Liver (tissue), 9 donors: ENCODE results near the gene ZNF205. TPM values are rescaled to one million over a fixed set of nuclear protein-coding genes. Genes with fewer than 3 reads are reported as not detected.

Source experiments
- DNase-seq: peaks from one replicate; pipeline ENCODE4 v3.0.0-alpha.2; 2017; ENCODE audit warnings: low spot score
- H3K27ac ChIP-seq, 2 donors: one replicate each; pipeline ENCODE4 v1.7.0; 2013; ENCODE audit warnings: inconsistent platforms in 2 of 2, low read length in 2 of 2, control low read depth in 1 of 2, low read depth in 1 of 2, mild to moderate bottlenecking in 1 of 2
- H3K27me3 ChIP-seq, 4 donors: one replicate each; pipeline versions ENCODE4 v1.6.1 to v1.7.0; 2013; ENCODE audit warnings: low read length in 3 of 4, inconsistent platforms in 1 of 4, mild to moderate bottlenecking in 1 of 4, moderate library complexity in 1 of 4; ENCODE audit not compliant: control insufficient read depth in 4 of 4, insufficient read depth in 4 of 4
- H3K36me3 ChIP-seq, 4 donors: one replicate each; pipeline versions ENCODE4 v1.6.1 to v1.7.0; 2013; ENCODE audit warnings: low read length in 3 of 4, mild to moderate bottlenecking in 3 of 4, low read depth in 1 of 4, moderate library complexity in 1 of 4; ENCODE audit not compliant: control insufficient read depth in 4 of 4, insufficient read depth in 3 of 4
- H3K4me1 ChIP-seq, 4 donors: one replicate each; pipeline versions ENCODE4 v1.6.1 to v1.7.0; 2013; ENCODE audit warnings: low read length in 3 of 4, mild to moderate bottlenecking in 3 of 4, moderate library complexity in 1 of 4; ENCODE audit not compliant: control insufficient read depth in 4 of 4, insufficient read depth in 4 of 4
- H3K4me3 ChIP-seq, 3 donors: one replicate each; pipeline versions ENCODE4 v1.6.1 to v1.7.0; 2013; ENCODE audit warnings: low read length in 3 of 3, control low read depth in 1 of 3, low read depth in 1 of 3, mild to moderate bottlenecking in 1 of 3
- H3K9ac ChIP-seq, 2 donors: one replicate each; pipeline ENCODE4 v1.7.0; 2013; ENCODE audit warnings: low read length in 2 of 2, mild to moderate bottlenecking in 2 of 2, moderate library complexity in 2 of 2, control low read depth in 1 of 2, low read depth in 1 of 2
- H3K9me3 ChIP-seq, 4 donors: one replicate each; pipeline versions ENCODE4 v1.6.1 to v1.7.0; 2013; ENCODE audit warnings: low read length in 3 of 4; ENCODE audit not compliant: control insufficient read depth in 4 of 4
- EGR1 ChIP-seq, 2 donors: IDR thresholded peaks; 2 replicates each; pipeline ENCODE4 v1.6.1; 2016 to 2018; ENCODE audit warnings: antibody characterized with exemption in 2 of 2, low read depth in 2 of 2
- FOXA1 ChIP-seq: IDR thresholded peaks from 2 replicates; pipeline ENCODE4 v1.6.1; 2016; ENCODE audit warnings: antibody characterized with exemption
- FOXA2 ChIP-seq: IDR thresholded peaks from 2 replicates; pipeline ENCODE4 v1.6.1; 2016; ENCODE audit warnings: antibody characterized with exemption
- GABPA ChIP-seq, 2 donors: IDR thresholded peaks in 1 of 2; conservative IDR thresholded peaks in 1 of 2; 2 replicates each; pipeline ENCODE4 v1.6.1; 2016; ENCODE audit warnings: antibody characterized with exemption in 2 of 2, mild to moderate bottlenecking in 1 of 2, moderate library complexity in 1 of 2
- HNF4A ChIP-seq, 2 donors: conservative IDR thresholded peaks; 2 replicates each; pipeline ENCODE4 v1.6.1; 2016; ENCODE audit warnings: antibody characterized with exemption in 2 of 2, mild to moderate bottlenecking in 2 of 2
- HNF4G ChIP-seq: IDR thresholded peaks from 2 replicates; pipeline ENCODE4 v1.6.1; 2016; ENCODE audit warnings: antibody characterized with exemption
- JUND ChIP-seq, 2 donors: IDR thresholded peaks; 2 replicates each; pipeline ENCODE4 v1.6.1; 2016; ENCODE audit warnings: antibody characterized with exemption in 2 of 2
- NR2F2 ChIP-seq: IDR thresholded peaks from 2 replicates; pipeline ENCODE4 v1.6.1; 2016; ENCODE audit warnings: antibody characterized with exemption
- RAD21 ChIP-seq, 2 donors: IDR thresholded peaks; 2 replicates each; pipeline ENCODE4 v1.6.1; 2016; ENCODE audit warnings: antibody characterized with exemption in 2 of 2, mild to moderate bottlenecking in 2 of 2
- RXRA ChIP-seq, 2 donors: IDR thresholded peaks; 2 replicates each; pipeline ENCODE4 v1.6.1; 2017 to 2018; ENCODE audit warnings: antibody characterized with exemption in 2 of 2, mild to moderate bottlenecking in 1 of 2
- SP1 ChIP-seq: IDR thresholded peaks from 2 replicates; pipeline ENCODE4 v1.6.1; 2018; ENCODE audit warnings: antibody characterized with exemption, mild to moderate bottlenecking
- TAF1 ChIP-seq: conservative IDR thresholded peaks from 2 replicates; pipeline ENCODE4 v1.6.1; 2016; ENCODE audit warnings: antibody characterized with exemption, mild to moderate bottlenecking
- YY1 ChIP-seq: IDR thresholded peaks from 2 replicates; pipeline ENCODE4 v1.6.1; 2016; ENCODE audit warnings: antibody characterized with exemption, mild to moderate bottlenecking
- ZBTB33 ChIP-seq: IDR thresholded peaks from 2 replicates; pipeline ENCODE4 v1.6.1; 2016; ENCODE audit warnings: antibody characterized with exemption
- WGBS: extraction: QIAGEN DNeasy Blood & Tissue Kit; methylation state at CpG from one replicate; pipeline ENCODE4 v1.1.7; 2013; 5-methylcytosine and 5-hydroxymethylcytosine counted together
- polyA plus RNA-seq, 2 donors: library from polyadenylated mRNA; stranded (reverse) in 1 of 2; unstranded in 1 of 2; fragments of 200-250 nt in 1 of 2; fragments of >200 nt in 1 of 2; fragmentation: Nextera tagmentation in 1 of 2; extraction: Ambion mirVana in 1 of 2; gene quantifications; one replicate each; pipeline versions ENCODE4 v1.2.1 to v1.2.3, GENCODE V29; 2013 to 2015
- total RNA-seq, 2 donors: library from RNA; depleted of rRNA; stranded (reverse); fragments of >200 nt; gene quantifications; one replicate each; pipeline ENCODE4 v1.2.3, GENCODE V29; 2014
- TF ChIP-seq, protein P1 (sequence below): IDR thresholded peaks from 2 replicates; pipeline ENCODE4 v1.6.1; 2016; ENCODE audit warnings: antibody characterized with exemption
- TF ChIP-seq, protein P2 (sequence below): IDR thresholded peaks from 2 replicates; pipeline ENCODE4 v1.6.1; 2016; ENCODE audit warnings: antibody characterized with exemption, mild to moderate bottlenecking
- TF ChIP-seq, protein P3 (sequence below): fragments of 150-350 bp; IDR thresholded peaks from 2 replicates; pipeline ENCODE4 v1.5.1; 2017; ENCODE audit warnings: improper control_type of control experiment, low read depth, low read length; ENCODE audit not compliant: missing input control
- TF ChIP-seq, protein P4 (sequence below): IDR thresholded peaks from 2 replicates; pipeline ENCODE4 v1.6.1; 2016; ENCODE audit warnings: antibody characterized with exemption
- donor health status: healthy.
- donor health status: healthy.
- donor health status: healthy.
- donor health status: healthy.
- donor health status: healthy.

Gene ZNF205
- total and polyA plus RNA-seq, 4 donors: 2.0 to 6.9 (median 5.0) TPM

DNA sequence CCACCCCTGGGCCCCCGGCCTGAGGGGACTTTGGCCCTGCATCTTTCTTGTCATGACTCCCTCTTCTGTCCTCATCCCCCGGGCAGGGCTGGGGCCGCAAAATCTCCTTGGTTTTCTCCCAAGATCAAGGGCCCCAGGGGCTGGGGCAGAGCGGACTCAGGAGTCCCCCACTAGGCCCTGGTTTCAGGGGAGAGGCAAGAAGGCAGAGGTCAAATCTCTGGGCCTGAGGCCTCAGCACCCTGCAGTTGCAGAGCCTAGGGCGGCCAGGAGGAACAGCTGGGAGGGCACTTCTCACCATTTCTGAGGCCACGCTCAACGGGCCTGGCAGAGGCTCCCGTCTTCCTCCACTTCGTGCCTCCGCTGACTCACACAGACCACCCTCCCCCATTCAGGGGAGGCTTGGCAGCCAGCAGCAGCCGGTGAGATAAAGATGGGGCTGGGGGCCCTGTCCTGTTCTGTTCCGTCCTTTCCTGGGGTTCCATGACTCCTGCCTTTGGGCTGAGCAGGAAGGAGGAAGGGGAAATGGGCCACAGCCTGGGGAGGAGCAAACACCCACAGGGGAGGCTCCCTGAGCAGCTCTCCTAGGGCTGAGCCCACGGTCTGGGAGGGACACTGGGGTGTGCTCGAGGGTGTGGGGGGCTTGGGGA is 25.7 kb upstream of the ZNF205 start:
- H3K4me1 ChIP-seq: peaks cover 0 to 10% (median 0%) of the 10 kb centered on the region in 4 donors
- H3K36me3 ChIP-seq: no peaks in the 10 kb centered on the region
- peak overlapping the region; percentile 56 to 63 for H3K27ac ChIP-seq
- 78% methylated on average over 14 of the region's 14 CpGs for WGBS
- no peaks in the 10 kb centered on the region for H3K9me3 ChIP-seq
- TF ChIP-seq, protein P1, sequence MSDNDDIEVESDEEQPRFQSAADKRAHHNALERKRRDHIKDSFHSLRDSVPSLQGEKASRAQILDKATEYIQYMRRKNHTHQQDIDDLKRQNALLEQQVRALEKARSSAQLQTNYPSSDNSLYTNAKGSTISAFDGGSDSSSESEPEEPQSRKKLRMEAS: no peak
- TF ChIP-seq, protein P2, sequence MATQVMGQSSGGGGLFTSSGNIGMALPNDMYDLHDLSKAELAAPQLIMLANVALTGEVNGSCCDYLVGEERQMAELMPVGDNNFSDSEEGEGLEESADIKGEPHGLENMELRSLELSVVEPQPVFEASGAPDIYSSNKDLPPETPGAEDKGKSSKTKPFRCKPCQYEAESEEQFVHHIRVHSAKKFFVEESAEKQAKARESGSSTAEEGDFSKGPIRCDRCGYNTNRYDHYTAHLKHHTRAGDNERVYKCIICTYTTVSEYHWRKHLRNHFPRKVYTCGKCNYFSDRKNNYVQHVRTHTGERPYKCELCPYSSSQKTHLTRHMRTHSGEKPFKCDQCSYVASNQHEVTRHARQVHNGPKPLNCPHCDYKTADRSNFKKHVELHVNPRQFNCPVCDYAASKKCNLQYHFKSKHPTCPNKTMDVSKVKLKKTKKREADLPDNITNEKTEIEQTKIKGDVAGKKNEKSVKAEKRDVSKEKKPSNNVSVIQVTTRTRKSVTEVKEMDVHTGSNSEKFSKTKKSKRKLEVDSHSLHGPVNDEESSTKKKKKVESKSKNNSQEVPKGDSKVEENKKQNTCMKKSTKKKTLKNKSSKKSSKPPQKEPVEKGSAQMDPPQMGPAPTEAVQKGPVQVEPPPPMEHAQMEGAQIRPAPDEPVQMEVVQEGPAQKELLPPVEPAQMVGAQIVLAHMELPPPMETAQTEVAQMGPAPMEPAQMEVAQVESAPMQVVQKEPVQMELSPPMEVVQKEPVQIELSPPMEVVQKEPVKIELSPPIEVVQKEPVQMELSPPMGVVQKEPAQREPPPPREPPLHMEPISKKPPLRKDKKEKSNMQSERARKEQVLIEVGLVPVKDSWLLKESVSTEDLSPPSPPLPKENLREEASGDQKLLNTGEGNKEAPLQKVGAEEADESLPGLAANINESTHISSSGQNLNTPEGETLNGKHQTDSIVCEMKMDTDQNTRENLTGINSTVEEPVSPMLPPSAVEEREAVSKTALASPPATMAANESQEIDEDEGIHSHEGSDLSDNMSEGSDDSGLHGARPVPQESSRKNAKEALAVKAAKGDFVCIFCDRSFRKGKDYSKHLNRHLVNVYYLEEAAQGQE: no peak
- no peak for DNase-seq
- H3K4me3 ChIP-seq: peak overlapping the region in 1 of 3 donors; percentile 14
- H3K9ac ChIP-seq: no peak overlapping the region
- H3K27me3 ChIP-seq: no peaks in the 10 kb centered on the region

DNA sequence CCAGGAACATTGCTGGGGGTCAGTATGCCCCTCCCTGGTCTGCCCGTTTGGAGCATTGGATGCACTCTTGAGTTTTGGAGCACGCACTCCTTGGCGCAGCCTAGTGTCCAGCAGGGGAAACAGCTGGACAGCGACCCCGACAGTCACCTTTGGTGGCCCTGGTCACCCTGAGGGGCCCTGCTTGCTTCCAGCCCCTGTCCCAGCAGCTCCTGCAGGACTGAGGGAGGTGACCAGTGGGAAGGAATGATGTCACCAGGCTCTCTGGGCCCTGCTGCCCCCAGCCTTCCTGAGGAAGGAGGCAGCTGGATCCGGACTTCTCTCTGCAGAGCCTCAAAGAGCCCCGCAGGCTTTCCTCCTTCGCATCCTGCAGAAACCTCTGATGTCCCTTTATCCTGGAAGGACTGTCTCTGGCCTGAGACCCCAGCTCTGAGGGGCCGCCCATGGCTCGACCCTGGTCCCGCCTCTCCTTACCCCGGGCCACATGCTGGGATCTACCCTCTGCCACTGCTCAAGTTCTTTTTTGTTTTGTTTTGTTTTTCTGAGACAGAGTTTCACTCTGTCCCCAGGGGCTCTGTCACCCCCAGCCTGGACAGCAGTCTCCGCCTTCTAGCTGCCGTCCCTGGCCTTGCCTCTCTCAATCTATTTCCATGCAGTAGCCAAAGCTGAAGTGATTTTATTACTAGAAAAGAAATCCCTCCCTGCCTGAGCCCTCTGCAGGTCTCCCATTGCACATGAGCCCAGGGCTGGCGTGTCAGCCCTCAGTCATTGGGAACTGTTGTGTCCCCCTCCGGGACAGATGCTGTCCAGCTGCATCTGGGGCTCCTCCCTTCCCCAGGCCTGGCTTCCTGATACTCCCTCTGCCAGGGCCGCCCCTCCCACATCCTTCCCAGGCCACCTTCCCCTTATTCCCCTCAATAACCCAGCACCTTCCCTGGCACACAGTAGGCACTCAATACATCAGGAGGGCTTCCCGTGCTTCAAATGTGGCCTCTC is 24.8 kb upstream of the ZNF205 start:
- H3K9ac ChIP-seq: no peak overlapping the region
- peak overlapping the region; percentile 48 to 63 for H3K27ac ChIP-seq
- H3K4me1 ChIP-seq: peaks cover 0 to 10% (median 0%) of the 10 kb centered on the region in 4 donors
- H3K9me3 ChIP-seq: no peaks in the 10 kb centered on the region
- no peaks in the 10 kb centered on the region for H3K36me3 ChIP-seq
- TF ChIP-seq RXRA (IDR thresholded peaks at IDR 0.05): no peak
- no peak for TF ChIP-seq GABPA (IDR thresholded peaks at IDR 0.05 in 1 of 2, conservative IDR thresholded peaks at IDR 0.05 in 1 of 2)
- peak; percentile 27 for TF ChIP-seq SP1
- no peak for TF ChIP-seq ZBTB33
- TF ChIP-seq FOXA2: no peak
- TF ChIP-seq, protein P2: peak; percentile 40
- TF ChIP-seq HNF4A (conservative IDR thresholded peaks at IDR 0.05): no peak
- TF ChIP-seq, protein P1: no peak
- TF ChIP-seq HNF4G: no peak
- peak; percentile 100 for TF ChIP-seq NR2F2
- peak in 1 of 2 donors; percentile 59 for TF ChIP-seq RAD21 (IDR thresholded peaks at IDR 0.05)
- TF ChIP-seq, protein P3, sequence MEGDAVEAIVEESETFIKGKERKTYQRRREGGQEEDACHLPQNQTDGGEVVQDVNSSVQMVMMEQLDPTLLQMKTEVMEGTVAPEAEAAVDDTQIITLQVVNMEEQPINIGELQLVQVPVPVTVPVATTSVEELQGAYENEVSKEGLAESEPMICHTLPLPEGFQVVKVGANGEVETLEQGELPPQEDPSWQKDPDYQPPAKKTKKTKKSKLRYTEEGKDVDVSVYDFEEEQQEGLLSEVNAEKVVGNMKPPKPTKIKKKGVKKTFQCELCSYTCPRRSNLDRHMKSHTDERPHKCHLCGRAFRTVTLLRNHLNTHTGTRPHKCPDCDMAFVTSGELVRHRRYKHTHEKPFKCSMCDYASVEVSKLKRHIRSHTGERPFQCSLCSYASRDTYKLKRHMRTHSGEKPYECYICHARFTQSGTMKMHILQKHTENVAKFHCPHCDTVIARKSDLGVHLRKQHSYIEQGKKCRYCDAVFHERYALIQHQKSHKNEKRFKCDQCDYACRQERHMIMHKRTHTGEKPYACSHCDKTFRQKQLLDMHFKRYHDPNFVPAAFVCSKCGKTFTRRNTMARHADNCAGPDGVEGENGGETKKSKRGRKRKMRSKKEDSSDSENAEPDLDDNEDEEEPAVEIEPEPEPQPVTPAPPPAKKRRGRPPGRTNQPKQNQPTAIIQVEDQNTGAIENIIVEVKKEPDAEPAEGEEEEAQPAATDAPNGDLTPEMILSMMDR: peak; percentile 15
- TF ChIP-seq TAF1: no peak
- no peak for TF ChIP-seq FOXA1
- no peak for TF ChIP-seq EGR1 (IDR thresholded peaks at IDR 0.05; ENCODE audit: low read depth in 2 of 2)
- no peak for TF ChIP-seq YY1
- TF ChIP-seq, protein P4, sequence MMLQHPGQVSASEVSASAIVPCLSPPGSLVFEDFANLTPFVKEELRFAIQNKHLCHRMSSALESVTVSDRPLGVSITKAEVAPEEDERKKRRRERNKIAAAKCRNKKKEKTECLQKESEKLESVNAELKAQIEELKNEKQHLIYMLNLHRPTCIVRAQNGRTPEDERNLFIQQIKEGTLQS: no peak
- TF ChIP-seq JUND (IDR thresholded peaks at IDR 0.05): no peak
- no peak for DNase-seq
- H3K4me3 ChIP-seq: no peak overlapping the region
- H3K27me3 ChIP-seq: no peaks in the 10 kb centered on the region
- 69% methylated on average over 18 of the region's 18 CpGs for WGBS
